WERI-Rb-1 (cell line): ENCODE measurements around the gene PRPF4.
"Not testable (repeated sequence)": the region's sequence is repeated elsewhere in the genome, so short reads cannot be mapped to it uniquely, and the experiment has no call there.

Experiments
- DNase-seq: peaks from one replicate; pipeline ENCODE4 v3.0.0-alpha.2; 2020
- H3K27ac ChIP-seq: fragments of 250-450 bp; sonication (Bioruptor Pico); 2 replicates; pipeline ENCODE4 v1.5.1; 2020; ENCODE audit warnings: mild to moderate bottlenecking, moderate library complexity
- H3K27me3 ChIP-seq: fragments of 250-450 bp; sonication (Bioruptor Pico); 2 replicates; pipeline ENCODE4 v1.5.1; 2021; ENCODE audit warnings: mild to moderate bottlenecking, low read depth, moderate library complexity; ENCODE audit not compliant: insufficient read depth, severe bottlenecking
- H3K36me3 ChIP-seq: fragments of 250-450 bp; sonication (Bioruptor Pico); 2 replicates; pipeline ENCODE4 v1.5.1; 2020; ENCODE audit warnings: mild to moderate bottlenecking, moderate library complexity
- H3K4me3 ChIP-seq: 2 replicates; pipeline ENCODE4 v1.5.1; 2011; ENCODE audit warnings: low read depth, mild to moderate bottlenecking, control low read depth, low read length
- H3K9me3 ChIP-seq: fragments of 250-450 bp; sonication (Bioruptor Pico); 2 replicates; pipeline ENCODE4 v1.5.1; 2021; ENCODE audit warnings: mild to moderate bottlenecking, moderate library complexity; ENCODE audit not compliant: severe bottlenecking
- TF ChIP-seq, protein P1 (sequence below): IDR thresholded peaks from 2 replicates; pipeline ENCODE4 v1.5.1; 2011; ENCODE audit warnings: low read depth, mild to moderate bottlenecking, control low read depth, inconsistent platforms, low read length

The PRPF4 gene

GRCh38 chr9:113275157-113276131 lies at the start of gene PRPF4, which contains the start of gene CDC26:
Gene PRPF4, plus strand, starts transcription at chr9:113275658. Its CDS starts 86 bp downstream, at chr9:113275744.
Gene CDC26, minus strand, starts transcription at chr9:113275572. Its CDS starts 3,065 bp downstream, at chr9:113272507.
- Histone ChIP-seq H3K9me3 (no peaks in the 10 kb centered on the region), H3K27me3 (no peaks in the 10 kb centered on the region), H3K36me3 (peaks cover 68% of the 10 kb centered on the region), H3K4me3 (peak within 1 kb of the TSS; percentile 72), H3K27ac (peak within 1 kb of the TSS; percentile 91)
- DNase-seq, result peak; percentile 99
- TF ChIP-seq, protein P1, sequence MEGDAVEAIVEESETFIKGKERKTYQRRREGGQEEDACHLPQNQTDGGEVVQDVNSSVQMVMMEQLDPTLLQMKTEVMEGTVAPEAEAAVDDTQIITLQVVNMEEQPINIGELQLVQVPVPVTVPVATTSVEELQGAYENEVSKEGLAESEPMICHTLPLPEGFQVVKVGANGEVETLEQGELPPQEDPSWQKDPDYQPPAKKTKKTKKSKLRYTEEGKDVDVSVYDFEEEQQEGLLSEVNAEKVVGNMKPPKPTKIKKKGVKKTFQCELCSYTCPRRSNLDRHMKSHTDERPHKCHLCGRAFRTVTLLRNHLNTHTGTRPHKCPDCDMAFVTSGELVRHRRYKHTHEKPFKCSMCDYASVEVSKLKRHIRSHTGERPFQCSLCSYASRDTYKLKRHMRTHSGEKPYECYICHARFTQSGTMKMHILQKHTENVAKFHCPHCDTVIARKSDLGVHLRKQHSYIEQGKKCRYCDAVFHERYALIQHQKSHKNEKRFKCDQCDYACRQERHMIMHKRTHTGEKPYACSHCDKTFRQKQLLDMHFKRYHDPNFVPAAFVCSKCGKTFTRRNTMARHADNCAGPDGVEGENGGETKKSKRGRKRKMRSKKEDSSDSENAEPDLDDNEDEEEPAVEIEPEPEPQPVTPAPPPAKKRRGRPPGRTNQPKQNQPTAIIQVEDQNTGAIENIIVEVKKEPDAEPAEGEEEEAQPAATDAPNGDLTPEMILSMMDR, result no peak

DNA sequence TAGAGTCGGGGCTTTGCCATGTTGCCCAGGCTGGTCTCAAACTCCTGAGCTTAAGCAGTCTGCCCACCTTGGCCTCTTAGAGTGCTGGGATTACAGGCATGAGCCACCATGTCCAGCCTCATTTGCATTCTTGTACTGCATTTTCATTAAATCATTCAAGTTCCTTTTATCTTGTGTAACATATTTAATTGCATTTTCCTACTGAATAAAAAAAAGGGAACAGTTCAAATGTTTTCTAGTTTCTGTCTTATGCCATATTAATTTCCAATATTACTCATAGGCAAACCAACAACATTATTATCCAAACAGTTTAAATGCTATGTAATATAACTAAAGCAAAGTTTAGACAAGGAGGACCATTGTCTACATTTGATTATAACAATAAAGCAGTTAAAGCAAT lies 48.0 kb upstream of the PRPF4 start:
- Histone ChIP-seq H3K4me3 (no peak overlapping the region), H3K27me3 (no peaks in the 10 kb centered on the region), H3K36me3 (peaks cover 18% of the 10 kb centered on the region), H3K9me3 (no peaks in the 10 kb centered on the region), H3K27ac (no peak overlapping the region)
- DNase-seq, result no peak
- TF ChIP-seq, protein P1, result no peak

GRCh38 chr9:113228130-113228665 lies 47.3 kb upstream of the PRPF4 start:
- Histone ChIP-seq H3K27me3 (no peaks in the 10 kb centered on the region), H3K9me3 (no peaks in the 10 kb centered on the region), H3K4me3 (no peak overlapping the region), H3K36me3 (peaks cover 18% of the 10 kb centered on the region), H3K27ac (no peak overlapping the region)
- no peak for DNase-seq
- TF ChIP-seq, protein P1, result no peak

- no peaks in the 10 kb centered on the region for H3K9me3 ChIP-seq
- no peak overlapping the region for H3K4me3 ChIP-seq
- H3K27me3 ChIP-seq, result no peaks in the 10 kb centered on the region
- H3K27ac ChIP-seq, result no peak overlapping the region
- peaks cover 9% of the 10 kb centered on the region for H3K36me3 ChIP-seq
- TF ChIP-seq, protein P1, result no peak
- no peak for DNase-seq
Measured at GRCh38 chr9:113231701-113232100, 43.8 kb upstream of the PRPF4 start.

DNA sequence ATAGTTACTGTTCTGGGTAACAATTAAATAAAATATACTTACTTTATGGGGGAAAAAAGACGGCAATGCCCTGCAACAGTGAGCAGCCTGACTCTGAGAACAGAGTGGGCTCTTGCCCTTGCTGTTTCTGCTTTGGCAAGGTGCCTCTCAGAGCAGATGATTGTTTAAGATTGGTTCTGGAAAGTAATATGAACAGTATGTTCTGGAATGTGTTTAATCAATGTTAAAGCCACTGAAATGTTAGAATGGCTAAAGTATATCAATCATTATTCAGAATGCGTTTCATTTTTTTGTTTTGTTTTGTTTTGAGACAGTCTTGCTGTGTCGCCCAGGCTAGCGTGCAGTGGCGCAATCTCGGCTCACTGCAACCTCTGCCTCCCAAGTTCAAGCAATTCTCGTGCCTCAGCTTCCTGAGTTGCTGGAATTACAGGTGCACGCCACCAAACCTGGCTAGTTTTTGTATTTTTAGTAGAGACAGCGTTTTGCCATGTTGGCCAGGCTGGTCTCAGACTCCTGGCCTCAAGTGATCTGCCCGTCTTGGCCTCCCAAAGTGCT lies 39.7 kb upstream of the PRPF4 start:
- DNase-seq, H3K4me3 ChIP-seq, H3K9me3 ChIP-seq, H3K27ac ChIP-seq, H3K36me3 ChIP-seq, H3K27me3 ChIP-seq: not testable (repeated sequence)

GRCh38 chr9:113237026-113237425 lies 38.4 kb upstream of the PRPF4 start:
- H3K36me3 ChIP-seq, result no peaks in the 10 kb centered on the region
- TF ChIP-seq, protein P1, result no peak
- H3K9me3 ChIP-seq, result no peaks in the 10 kb centered on the region
- no peak overlapping the region for H3K27ac ChIP-seq
- H3K4me3 ChIP-seq, result no peak overlapping the region
- no peak for DNase-seq
- H3K27me3 ChIP-seq, result no peaks in the 10 kb centered on the region
